Fibroblast of villous mesenchyme (primary cell): ENCODE measurements around the gene BEX2. TPM values are rescaled to one million over a fixed set of nuclear protein-coding genes. Genes with fewer than 3 reads are reported as not detected.

Experiments used
- DNase-seq: peaks from one replicate; pipeline ENCODE4 v3.0.0-alpha.2; 2010; ENCODE audit warnings: low read depth
- H3K4me3 ChIP-seq: 2 replicates; pipeline ENCODE4 v1.5.1; 2011; ENCODE audit warnings: low read depth, mild to moderate bottlenecking, low read length
- CTCF ChIP-seq: IDR thresholded peaks from 2 replicates; pipeline ENCODE4 v1.5.1; 2012; ENCODE audit warnings: low read depth, mild to moderate bottlenecking, low read length; ENCODE audit not compliant: insufficient read depth
- small RNA-seq: library from RNA; depleted of rRNA; stranded (forward); fragments of <200 nt; gene quantifications from one replicate; pipeline ENCODE3, GENCODE V24; 2012
- total RNA-seq: library from RNA; depleted of rRNA; stranded (reverse); fragments of >200 nt; gene quantifications from 2 replicates; pipeline ENCODE4 v1.2.3, GENCODE V29; 2012

Gene BEX2
- total RNA-seq, 1 donor, result under 0.01 TPM

GRCh38 chrX:103274284-103274683 lies 36.5 kb downstream of the BEX2 start:
- no peak for TF ChIP-seq CTCF
- no peak overlapping the region for H3K4me3 ChIP-seq

More at GRCh38 chrX:103274284-103274683, 36.5 kb downstream of the BEX2 start:
- DNase-seq, result no peak

Small RNAs within 50 kb of the gene (small RNA-seq; reads per million reads assigned to genes)
- gene Z92846.1, result not detected

Other genes starting within 250 kb of the BEX2 start
- 1.3 and 2.2 TPM in 2 replicates for gene BEX1, start 246.8 kb downstream of the BEX2 start, total RNA-seq
- gene NXF3, start 217.8 kb downstream of the BEX2 start, total RNA-seq, result not detected in 2 replicates
- gene BEX4, start 95.9 kb downstream of the BEX2 start, total RNA-seq, result 6.0 and 7.1 TPM in 2 replicates
- 108 and 125 TPM in 2 replicates for gene TCEAL8, start 55.8 kb downstream of the BEX2 start, total RNA-seq
- gene TCEAL5, start 34.2 kb downstream of the BEX2 start, total RNA-seq, result not detected in 2 replicates
- gene TCEAL7, start 19.2 kb upstream of the BEX2 start, total RNA-seq, result 37.0 and 44.5 TPM in 2 replicates
- 100 and 114 TPM in 2 replicates for gene TCEAL9, start 45.5 kb upstream of the BEX2 start, total RNA-seq
- 208 and 255 TPM in 2 replicates for gene BEX3, start 65.5 kb upstream of the BEX2 start, total RNA-seq
- gene RAB40A, start 208.5 kb upstream of the BEX2 start, total RNA-seq, result 0.32 and 0.43 TPM in 2 replicates